ENCODE data around the gene NCOA3. TPM values are rescaled to one million over a fixed set of nuclear protein-coding genes. Genes with fewer than 3 reads are reported as not detected.

Gene NCOA3
- total and polyA plus RNA-seq, 10 of the 15 experiments (the other 5 are each of a cell fraction or from before 2014, with no cell fraction given): 16.9 to 96.2 (median 73.6) TPM

- TF ChIP-seq NFYB (IDR thresholded peaks at IDR 0.05; ENCODE audit: insufficient read depth, low read depth, low read length) (no peak), MAX (IDR thresholded peaks at IDR 0.05; ENCODE audit: low read depth, low read length) (no peak), ESRRA (IDR thresholded peaks at IDR 0.05; ENCODE audit: low read length) (no peak), TCF12 (IDR thresholded peaks at IDR 0.05; ENCODE audit: low read depth, low read length) (no peak), RAD51 (IDR thresholded peaks at IDR 0.05) (no peak), ZNF687 (IDR thresholded peaks at IDR 0.05) (no peak), EED (IDR thresholded peaks at IDR 0.05; ENCODE audit: low read depth) (no peak), EGR1 (IDR thresholded peaks at IDR 0.05; ENCODE audit: borderline replicate concordance in 1 of 2, low read depth in 2 of 2, low read length in 2 of 2) (no peak), NBN (IDR thresholded peaks at IDR 0.05) (no peak), SIN3A (IDR thresholded peaks at IDR 0.05; ENCODE audit: low read depth, low read length) (no peak)
- TF ChIP-seq, protein P1, sequence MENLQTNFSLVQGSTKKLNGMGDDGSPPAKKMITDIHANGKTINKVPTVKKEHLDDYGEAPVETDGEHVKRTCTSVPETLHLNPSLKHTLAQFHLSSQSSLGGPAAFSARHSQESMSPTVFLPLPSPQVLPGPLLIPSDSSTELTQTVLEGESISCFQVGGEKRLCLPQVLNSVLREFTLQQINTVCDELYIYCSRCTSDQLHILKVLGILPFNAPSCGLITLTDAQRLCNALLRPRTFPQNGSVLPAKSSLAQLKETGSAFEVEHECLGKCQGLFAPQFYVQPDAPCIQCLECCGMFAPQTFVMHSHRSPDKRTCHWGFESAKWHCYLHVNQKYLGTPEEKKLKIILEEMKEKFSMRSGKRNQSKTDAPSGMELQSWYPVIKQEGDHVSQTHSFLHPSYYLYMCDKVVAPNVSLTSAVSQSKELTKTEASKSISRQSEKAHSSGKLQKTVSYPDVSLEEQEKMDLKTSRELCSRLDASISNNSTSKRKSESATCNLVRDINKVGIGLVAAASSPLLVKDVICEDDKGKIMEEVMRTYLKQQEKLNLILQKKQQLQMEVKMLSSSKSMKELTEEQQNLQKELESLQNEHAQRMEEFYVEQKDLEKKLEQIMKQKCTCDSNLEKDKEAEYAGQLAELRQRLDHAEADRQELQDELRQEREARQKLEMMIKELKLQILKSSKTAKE (IDR thresholded peaks at IDR 0.05; ENCODE audit: low read depth, poor library complexity, severe bottlenecking): no peak
- Histone ChIP-seq H3K4me1 (ENCODE audit: control insufficient read depth, insufficient read depth, low read length) (no peaks in the 10 kb centered on the region), H3K9ac (ENCODE audit: control insufficient read depth, insufficient read depth, low read length) (no peak overlapping the region), H3K27me3 (replicated peaks in 1 of 2; ENCODE audit: control insufficient read depth in 2 of 2, insufficient read depth in 2 of 2, low read length in 1 of 2) (no peaks in the 10 kb centered on the region), H3K4me3 (no peak overlapping the region), H4K20me1 (ENCODE audit: control insufficient read depth, insufficient read depth) (no peaks in the 10 kb centered on the region), H3K79me2 (ENCODE audit: control insufficient read depth, insufficient read depth, low read length) (no peaks in the 10 kb centered on the region; the same call in 1 of the 2 replicates), H2AFZ (ENCODE audit: control insufficient read depth, low read depth, low read length) (no peak overlapping the region), H3K9me3 (replicated peaks; ENCODE audit: control insufficient read depth, insufficient read depth, low read length) (no peaks in the 10 kb centered on the region), H3K4me2 (ENCODE audit: control insufficient read depth, insufficient read depth) (no peak overlapping the region), H3K27ac (ENCODE audit: control insufficient read depth, insufficient read depth) (no peak overlapping the region), H3K36me3 (ENCODE audit: control insufficient read depth in 2 of 2, insufficient read depth in 2 of 2, low read length in 1 of 2) (peaks cover 4 to 54% of the 10 kb centered on the region in 2 experiments)
- ChIA-PET CTCF (no interaction called here), SMC1A (ENCODE audit: uncharacterized antibody, unreplicated experiment) (no interaction called here), RAD21 (ENCODE audit: unreplicated experiment) (interaction anchor here (0.6 kb wide), 1 partner anchor 297 kb away, joined by 3 read pairs; no protein-coding TSS in a partner anchor), POLR2A (interaction anchor here (0.7 kb wide), 1 partner anchor 354 kb away, joined by 4 read pairs; no protein-coding TSS in a partner anchor)
- intact Hi-C loops (cut with micrococcal nuclease; ENCODE audit: unreplicated experiment): loop anchor here (10.0 kb wide), 1 partner anchor 875 kb away; no protein-coding TSS in a partner anchor
- WGBS (ENCODE audit: insufficient coverage, insufficient replicate concordance, low lambda C conversion rate, missing lambda C conversion rate): 96% methylated on average over 2 of the region's 2 CpGs
- FAIRE-seq: no peak
- no TSS peak for BruUV-seq (replicated peaks)
- DNase-seq (ENCODE audit: low read depth, low spot score): no peak
- in situ Hi-C loops (cut with MboI): no loop called here
- no peak for ATAC-seq
These were observed 128.2 kb downstream of the NCOA3 start for GRCh38 chr20:47629907-47630306.

All from GM12878 (cell line).